Ishikawa (cell line): Measurements from ENCODE around the gene CALD1.

Experiments
- EGR1 ChIP-seq: IDR thresholded peaks from 2 replicates; pipeline ENCODE4 v1.6.1; 2012
- EP300 ChIP-seq: IDR thresholded peaks from 2 replicates; pipeline ENCODE4 v1.6.1; 2012; ENCODE audit warnings: borderline replicate concordance
- RAD21 ChIP-seq: IDR thresholded peaks from 2 replicates; pipeline ENCODE4 v1.6.1; 2012; ENCODE audit warnings: low read depth
- TAF1 ChIP-seq: IDR thresholded peaks from 2 replicates; pipeline ENCODE4 v1.6.1; 2012; ENCODE audit warnings: low read depth, mild to moderate bottlenecking
- TEAD4 ChIP-seq: IDR thresholded peaks from 2 replicates; pipeline ENCODE4 v1.6.1; 2012
- YY1 ChIP-seq: IDR thresholded peaks from 2 replicates; pipeline ENCODE4 v1.6.1; 2012; ENCODE audit warnings: low read depth
- TF ChIP-seq, protein P1 (sequence below): IDR thresholded peaks from 2 replicates; pipeline ENCODE4 v1.6.1; 2012
- TF ChIP-seq, protein P2 (sequence below): IDR thresholded peaks from 2 replicates; pipeline ENCODE4 v1.6.1; 2012; ENCODE audit warnings: low read depth, mild to moderate bottlenecking

DNA sequence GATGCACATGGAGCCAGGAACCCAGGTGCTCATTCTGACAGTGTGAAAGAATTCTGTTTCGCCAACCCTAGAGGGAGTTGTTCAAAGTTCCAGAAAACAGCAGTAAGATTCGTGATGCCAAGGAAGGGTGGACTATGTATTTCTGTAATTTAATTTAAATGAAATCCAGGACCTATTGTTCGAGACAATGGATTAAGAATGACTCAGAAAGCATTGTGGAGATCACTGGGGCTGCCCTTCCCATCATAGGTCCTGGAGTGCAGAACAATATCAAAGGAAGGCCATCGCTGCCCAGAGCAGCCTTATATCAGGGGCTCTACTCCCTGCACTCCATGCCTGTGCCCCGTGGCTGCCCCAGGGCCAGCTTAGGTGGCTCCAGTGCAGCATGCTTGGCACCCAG lies 32.1 kb upstream of the CALD1 start:
- TF ChIP-seq RAD21, result no peak
- TF ChIP-seq, protein P1, sequence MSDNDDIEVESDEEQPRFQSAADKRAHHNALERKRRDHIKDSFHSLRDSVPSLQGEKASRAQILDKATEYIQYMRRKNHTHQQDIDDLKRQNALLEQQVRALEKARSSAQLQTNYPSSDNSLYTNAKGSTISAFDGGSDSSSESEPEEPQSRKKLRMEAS, result no peak
- no peak for TF ChIP-seq EP300
- TF ChIP-seq TAF1, result no peak
- no peak for TF ChIP-seq TEAD4
- no peak for TF ChIP-seq EGR1
- TF ChIP-seq, protein P2, sequence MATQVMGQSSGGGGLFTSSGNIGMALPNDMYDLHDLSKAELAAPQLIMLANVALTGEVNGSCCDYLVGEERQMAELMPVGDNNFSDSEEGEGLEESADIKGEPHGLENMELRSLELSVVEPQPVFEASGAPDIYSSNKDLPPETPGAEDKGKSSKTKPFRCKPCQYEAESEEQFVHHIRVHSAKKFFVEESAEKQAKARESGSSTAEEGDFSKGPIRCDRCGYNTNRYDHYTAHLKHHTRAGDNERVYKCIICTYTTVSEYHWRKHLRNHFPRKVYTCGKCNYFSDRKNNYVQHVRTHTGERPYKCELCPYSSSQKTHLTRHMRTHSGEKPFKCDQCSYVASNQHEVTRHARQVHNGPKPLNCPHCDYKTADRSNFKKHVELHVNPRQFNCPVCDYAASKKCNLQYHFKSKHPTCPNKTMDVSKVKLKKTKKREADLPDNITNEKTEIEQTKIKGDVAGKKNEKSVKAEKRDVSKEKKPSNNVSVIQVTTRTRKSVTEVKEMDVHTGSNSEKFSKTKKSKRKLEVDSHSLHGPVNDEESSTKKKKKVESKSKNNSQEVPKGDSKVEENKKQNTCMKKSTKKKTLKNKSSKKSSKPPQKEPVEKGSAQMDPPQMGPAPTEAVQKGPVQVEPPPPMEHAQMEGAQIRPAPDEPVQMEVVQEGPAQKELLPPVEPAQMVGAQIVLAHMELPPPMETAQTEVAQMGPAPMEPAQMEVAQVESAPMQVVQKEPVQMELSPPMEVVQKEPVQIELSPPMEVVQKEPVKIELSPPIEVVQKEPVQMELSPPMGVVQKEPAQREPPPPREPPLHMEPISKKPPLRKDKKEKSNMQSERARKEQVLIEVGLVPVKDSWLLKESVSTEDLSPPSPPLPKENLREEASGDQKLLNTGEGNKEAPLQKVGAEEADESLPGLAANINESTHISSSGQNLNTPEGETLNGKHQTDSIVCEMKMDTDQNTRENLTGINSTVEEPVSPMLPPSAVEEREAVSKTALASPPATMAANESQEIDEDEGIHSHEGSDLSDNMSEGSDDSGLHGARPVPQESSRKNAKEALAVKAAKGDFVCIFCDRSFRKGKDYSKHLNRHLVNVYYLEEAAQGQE, result no peak
- no peak for TF ChIP-seq YY1
